ENCODE measurements around the gene CCDC190. TPM values are rescaled to one million over a fixed set of nuclear protein-coding genes. Genes with fewer than 3 reads are reported as not detected.

CCDC190 gene
- total and polyA plus RNA-seq, 2 experiments from 2014 or later, result not detected

- TF ChIP-seq, protein P1, sequence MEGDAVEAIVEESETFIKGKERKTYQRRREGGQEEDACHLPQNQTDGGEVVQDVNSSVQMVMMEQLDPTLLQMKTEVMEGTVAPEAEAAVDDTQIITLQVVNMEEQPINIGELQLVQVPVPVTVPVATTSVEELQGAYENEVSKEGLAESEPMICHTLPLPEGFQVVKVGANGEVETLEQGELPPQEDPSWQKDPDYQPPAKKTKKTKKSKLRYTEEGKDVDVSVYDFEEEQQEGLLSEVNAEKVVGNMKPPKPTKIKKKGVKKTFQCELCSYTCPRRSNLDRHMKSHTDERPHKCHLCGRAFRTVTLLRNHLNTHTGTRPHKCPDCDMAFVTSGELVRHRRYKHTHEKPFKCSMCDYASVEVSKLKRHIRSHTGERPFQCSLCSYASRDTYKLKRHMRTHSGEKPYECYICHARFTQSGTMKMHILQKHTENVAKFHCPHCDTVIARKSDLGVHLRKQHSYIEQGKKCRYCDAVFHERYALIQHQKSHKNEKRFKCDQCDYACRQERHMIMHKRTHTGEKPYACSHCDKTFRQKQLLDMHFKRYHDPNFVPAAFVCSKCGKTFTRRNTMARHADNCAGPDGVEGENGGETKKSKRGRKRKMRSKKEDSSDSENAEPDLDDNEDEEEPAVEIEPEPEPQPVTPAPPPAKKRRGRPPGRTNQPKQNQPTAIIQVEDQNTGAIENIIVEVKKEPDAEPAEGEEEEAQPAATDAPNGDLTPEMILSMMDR (IDR thresholded peaks at IDR 0.05; ENCODE audit: low read depth, low read length), result no peak
- Histone ChIP-seq H3K27ac (no peak overlapping the region), H3K27me3 (no peaks in the 10 kb centered on the region), H3K9me3 (ENCODE audit: low read depth) (no peaks in the 10 kb centered on the region), H3K4me1 (ENCODE audit: low read depth) (no peaks in the 10 kb centered on the region), H3K36me3 (no peaks in the 10 kb centered on the region), H3K4me3 (no peak overlapping the region)
- DNase-seq (ENCODE audit: low read depth in 1 of 2, low spot score in 1 of 2), result no peak
These were observed 8.0 kb upstream of the CCDC190 start for GRCh38 chr1:162868972-162869371.

DNA sequence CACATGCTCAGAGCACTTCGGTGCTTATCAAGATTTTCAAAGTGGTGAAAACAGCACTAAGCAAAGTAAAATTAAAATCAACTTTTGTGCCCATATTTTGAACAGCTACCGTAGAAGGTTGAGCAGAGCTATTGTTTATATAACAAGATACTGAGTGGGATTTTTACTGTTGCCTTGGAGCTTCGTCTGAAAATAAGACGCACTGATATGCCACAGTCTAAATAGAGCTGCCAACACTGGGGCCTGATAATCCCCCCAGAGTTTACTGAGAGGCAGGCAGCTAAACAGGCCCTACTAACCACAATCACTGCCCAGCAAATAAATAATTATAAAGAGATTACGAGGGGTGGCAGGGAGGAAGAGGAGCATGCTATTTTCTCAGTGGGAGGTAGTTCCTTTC, 650 bp upstream of the CCDC190 start:
- Histone ChIP-seq H3K27ac (peak overlapping the region; percentile 79), H3K36me3 (no peaks in the 10 kb centered on the region), H3K4me1 (ENCODE audit: low read depth) (peaks cover 11% of the 10 kb centered on the region), H3K4me3 (no peak overlapping the region), H3K9me3 (ENCODE audit: low read depth) (no peaks in the 10 kb centered on the region), H3K27me3 (no peaks in the 10 kb centered on the region)
- DNase-seq (ENCODE audit: low read depth in 1 of 2, low spot score in 1 of 2), result no peak
- TF ChIP-seq, protein P1 (IDR thresholded peaks at IDR 0.05; ENCODE audit: low read depth, low read length), result no peak

DNA sequence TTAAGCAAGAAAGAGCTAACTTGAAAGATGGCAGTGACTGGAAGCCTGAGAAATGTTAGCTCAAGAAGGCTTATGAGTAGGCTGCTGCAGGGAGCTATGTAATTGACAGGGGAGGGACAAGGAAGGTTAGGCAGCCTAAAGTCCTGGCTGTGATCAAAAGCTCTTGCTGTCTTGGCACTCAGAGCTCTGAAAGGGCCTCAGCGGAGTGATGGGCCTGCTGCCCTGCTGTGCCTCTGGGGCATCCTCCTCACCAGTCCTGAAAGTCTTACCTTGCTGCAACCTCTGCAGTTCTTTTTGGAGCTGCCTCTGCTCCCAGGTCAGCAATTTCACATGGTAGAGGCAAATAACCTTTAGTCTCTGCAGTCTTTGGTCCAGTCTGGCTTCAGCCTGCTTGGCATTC, 1.8 kb downstream of the CCDC190 start:
- Histone ChIP-seq H3K4me3 (no peak overlapping the region), H3K27ac (no peak overlapping the region), H3K4me1 (ENCODE audit: low read depth) (peaks cover 11% of the 10 kb centered on the region), H3K27me3 (no peaks in the 10 kb centered on the region), H3K36me3 (no peaks in the 10 kb centered on the region), H3K9me3 (ENCODE audit: low read depth) (no peaks in the 10 kb centered on the region)
- TF ChIP-seq, protein P1 (IDR thresholded peaks at IDR 0.05; ENCODE audit: low read depth, low read length), result no peak
- DNase-seq (ENCODE audit: low read depth in 1 of 2, low spot score in 1 of 2), result no peak

DNA sequence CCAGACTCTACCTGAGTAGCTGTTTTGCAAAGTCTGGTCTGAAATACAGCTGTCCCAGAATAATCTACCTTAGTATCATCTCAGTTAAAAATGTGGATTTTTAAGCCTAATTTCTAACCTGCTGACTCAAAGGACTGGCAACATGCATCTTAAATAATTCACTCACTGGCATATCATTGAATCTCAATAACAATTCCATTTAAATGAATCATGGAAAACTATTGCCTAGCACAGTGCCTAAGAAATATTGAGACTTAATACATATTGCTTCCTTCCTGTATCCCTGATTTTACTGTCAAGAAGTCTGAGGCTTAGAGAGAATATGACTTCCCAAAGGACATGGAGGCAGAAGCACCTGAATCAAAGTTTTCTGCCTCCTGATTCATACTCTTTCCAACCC, 3.1 kb downstream of the CCDC190 start:
- Histone ChIP-seq H3K27me3 (no peaks in the 10 kb centered on the region), H3K4me3 (no peak overlapping the region), H3K9me3 (ENCODE audit: low read depth) (no peaks in the 10 kb centered on the region), H3K4me1 (ENCODE audit: low read depth) (peaks cover 11% of the 10 kb centered on the region), H3K36me3 (no peaks in the 10 kb centered on the region), H3K27ac (no peak overlapping the region)
- DNase-seq (ENCODE audit: low read depth in 1 of 2, low spot score in 1 of 2), result peak in 1 of 2 donors; percentile 27
- TF ChIP-seq, protein P1 (IDR thresholded peaks at IDR 0.05; ENCODE audit: low read depth, low read length), result no peak

GRCh38 chr1:162856260-162856659, 4.7 kb downstream of the CCDC190 start:
- no peaks in the 10 kb centered on the region for H3K27me3 ChIP-seq
- H3K4me1 ChIP-seq (ENCODE audit: low read depth), result peaks cover 4% of the 10 kb centered on the region
- H3K4me3 ChIP-seq, result no peak overlapping the region
- TF ChIP-seq, protein P1 (IDR thresholded peaks at IDR 0.05; ENCODE audit: low read depth, low read length), result no peak
- H3K9me3 ChIP-seq (ENCODE audit: low read depth), result no peaks in the 10 kb centered on the region
- no peaks in the 10 kb centered on the region for H3K36me3 ChIP-seq
- DNase-seq (ENCODE audit: low read depth in 1 of 2, low spot score in 1 of 2), result peak in 1 of 2 donors; percentile 88
- H3K27ac ChIP-seq, result no peak overlapping the region

Measured in cardiac muscle cell (in vitro differentiated cells and primary cell).